HEK293 (cell line): ENCODE data around the gene PSMD2.

Source experiments
- CTCF ChIA-PET: fragments of 350-600 bp; formaldehyde crosslinking; extraction: SDS; loops from one replicate; lab custom pipeline; 2021; ENCODE audit warnings: antibody characterized with exemption; lab: Yijun Ruan, JAX
- POLR2A ChIA-PET: fragments of 300-600 bp; formaldehyde crosslinking; extraction: SDS; loops from one replicate; lab custom pipeline; 2020; ENCODE audit warnings: antibody characterized with exemption, inconsistent platforms; lab: Yijun Ruan, JAX
- H3K27ac ChIP-seq: fragments of 200-500 bp; sonication (Bioruptor generic); 2 replicates; pipeline ENCODE4 v1.5.1; 2014; ENCODE audit warnings: low read depth, low read length, control low read depth, inconsistent platforms; ENCODE audit errors: extremely low read depth
- H3K36me3 ChIP-seq, 2 experiments: fragments of 200-500 bp in 1 of 2; sonication (Bioruptor generic) in 1 of 2; 1 replicate in 1 of 2; 2 replicates in 1 of 2; pipeline ENCODE4 v1.5.1; 2014 to 2017; ENCODE audit warnings: inconsistent platforms in 2 of 2, low read length in 2 of 2; ENCODE audit not compliant: control insufficient read depth in 2 of 2, insufficient read depth in 1 of 2
- H3K4me1 ChIP-seq: fragments of 200-500 bp; sonication (Bioruptor generic); 2 replicates; pipeline ENCODE4 v1.5.1; 2014; ENCODE audit warnings: mild to moderate bottlenecking, low read length, inconsistent platforms; ENCODE audit not compliant: control insufficient read depth, insufficient read depth
- H3K4me3 ChIP-seq: 2 replicates; pipeline ENCODE4 v1.5.1; 2011; ENCODE audit warnings: low read depth, mild to moderate bottlenecking, control low read depth, low read length, moderate library complexity
- H3K9me3 ChIP-seq: fragments of 200-500 bp; sonication (Bioruptor generic); 2 replicates; pipeline ENCODE4 v1.5.1; 2014; ENCODE audit warnings: low read depth, low read length, inconsistent platforms; ENCODE audit not compliant: control insufficient read depth, insufficient read depth
- EGR2 ChIP-seq: fragments of 450-650 bp; formaldehyde crosslinking; IDR thresholded peaks from 2 replicates; pipeline ENCODE4 v1.5.1; 2016; ENCODE audit warnings: low read depth, missing biosample characterization, missing genetic modification characterization
- GLI4 ChIP-seq: fragments of 450-650 bp; formaldehyde crosslinking; IDR thresholded peaks from 2 replicates; pipeline ENCODE4 v1.5.1; 2016; ENCODE audit warnings: missing biosample characterization, missing genetic modification characterization
- HOXA7 ChIP-seq: sonication (generic); formaldehyde crosslinking; IDR thresholded peaks from 2 replicates; pipeline ENCODE4 v1.8.1; 2022; ENCODE audit warnings: missing genetic modification reagents, borderline replicate concordance
- KLF10 ChIP-seq: fragments of 450-650 bp; IDR thresholded peaks from 2 replicates; pipeline ENCODE4 v1.5.1; 2018; ENCODE audit warnings: missing biosample characterization, mild to moderate bottlenecking, missing genetic modification characterization
- PRDM2 ChIP-seq: fragments of 450-650 bp; formaldehyde crosslinking; IDR thresholded peaks from 2 replicates; pipeline ENCODE4 v1.5.1; 2016; ENCODE audit warnings: missing biosample characterization, missing genetic modification characterization, borderline replicate concordance
- PRDM4 ChIP-seq: fragments of 450-650 bp; formaldehyde crosslinking; IDR thresholded peaks from 2 replicates; pipeline ENCODE4 v1.5.1; 2017; ENCODE audit warnings: missing biosample characterization, missing genetic modification characterization
- REST ChIP-seq: fragments of 450-650 bp; formaldehyde crosslinking; IDR thresholded peaks from 2 replicates; pipeline ENCODE4 v1.5.1; 2016; ENCODE audit warnings: missing biosample characterization, missing genetic modification characterization
- TRIM28 ChIP-seq: IDR thresholded peaks from 2 replicates; pipeline ENCODE4 v1.6.1; 2011; ENCODE audit warnings: low read length, control low read depth, borderline replicate concordance
- ZFP41 ChIP-seq: fragments of 450-650 bp; formaldehyde crosslinking; IDR thresholded peaks from 2 replicates; pipeline ENCODE4 v1.5.1; 2016; ENCODE audit warnings: missing biosample characterization, missing genetic modification characterization, borderline replicate concordance
- ZNF155 ChIP-seq: fragments of 450-650 bp; formaldehyde crosslinking; IDR thresholded peaks from 2 replicates; pipeline ENCODE4 v1.5.1; 2016; ENCODE audit warnings: missing biosample characterization, missing genetic modification characterization
- ZNF184 ChIP-seq: fragments of 450-650 bp; IDR thresholded peaks from 2 replicates; pipeline ENCODE4 v1.5.1; 2018; ENCODE audit warnings: missing biosample characterization, mild to moderate bottlenecking, missing genetic modification characterization
- ZNF248 ChIP-seq: fragments of 450-650 bp; formaldehyde crosslinking; IDR thresholded peaks from 2 replicates; pipeline ENCODE4 v1.5.1; 2017; ENCODE audit warnings: missing biosample characterization, missing genetic modification characterization
- ZNF629 ChIP-seq: fragments of 450-650 bp; formaldehyde crosslinking; IDR thresholded peaks from 2 replicates; pipeline ENCODE4 v1.5.1; 2017; ENCODE audit warnings: missing biosample characterization, missing genetic modification characterization
- ZNF768 ChIP-seq: fragments of 450-650 bp; formaldehyde crosslinking; IDR thresholded peaks from 2 replicates; pipeline ENCODE4 v1.5.1; 2018; ENCODE audit warnings: missing biosample characterization, mild to moderate bottlenecking, missing genetic modification characterization
- ZXDB ChIP-seq: fragments of 450-650 bp; formaldehyde crosslinking; IDR thresholded peaks from 2 replicates; pipeline ENCODE4 v1.5.1; 2016; ENCODE audit warnings: missing biosample characterization, missing genetic modification characterization
- TF ChIP-seq, protein P1 (sequence below): fragments of 450-650 bp; formaldehyde crosslinking; IDR thresholded peaks from 2 replicates; pipeline ENCODE4 v1.5.1; 2016; ENCODE audit warnings: missing biosample characterization, missing genetic modification characterization
- TF ChIP-seq, protein P2 (sequence below): fragments of 450-650 bp; formaldehyde crosslinking; IDR thresholded peaks from 2 replicates; pipeline ENCODE4 v1.5.1; 2016; ENCODE audit warnings: missing biosample characterization, missing genetic modification characterization
- TF ChIP-seq, protein P3 (sequence below): fragments of 450-650 bp; formaldehyde crosslinking; IDR thresholded peaks from 2 replicates; pipeline ENCODE4 v1.5.1; 2016; ENCODE audit warnings: missing biosample characterization, missing genetic modification characterization

Gene PSMD2

GRCh38 chr3:184249412-184250166 lies 49.5 kb upstream of the PSMD2 start, which contains the start of gene EEF1AKMT4:
Gene EEF1AKMT4, plus strand, starts transcription at chr3:184249672. Its CDS starts 23 bp downstream, at chr3:184249695.
- ChIA-PET CTCF (interaction anchor here (0.5 to 1.5 kb wide), 28 partner anchors 9 to 1071 kb away, joined by 3 to 6 read pairs (median 3); partner anchors contain the start of genes CAMK2N2, PARL and VWA5B2), POLR2A (interaction anchor here (0.8 to 1.0 kb wide), 3 partner anchors 10 to 73 kb away, joined by 3 to 4 read pairs (median 3); partner anchors contain the start of gene ABCF3)
- TF ChIP-seq KLF10 (peak; percentile 65; the same call in 1 of the 2 replicates), REST (tag by site-specific recombination) (no peak), HOXA7 (CRISPR knock-in tag) (no peak), ZFP41 (tag by site-specific recombination) (no peak), ZNF768 (no peak), ZNF155 (tag by site-specific recombination) (no peak), GLI4 (tag by site-specific recombination) (no peak), EGR2 (no peak), ZNF629 (tag by site-specific recombination) (peak; percentile 9; the same call in 1 of the 2 replicates), ZNF184 (tag by site-specific recombination) (no peak), PRDM2 (tag by site-specific recombination) (no peak), TRIM28 (no peak), ZNF248 (tag by site-specific recombination) (no peak), ZXDB (tag by site-specific recombination) (peak; percentile 93), PRDM4 (tag by site-specific recombination) (no peak)
- TF ChIP-seq, protein P1, sequence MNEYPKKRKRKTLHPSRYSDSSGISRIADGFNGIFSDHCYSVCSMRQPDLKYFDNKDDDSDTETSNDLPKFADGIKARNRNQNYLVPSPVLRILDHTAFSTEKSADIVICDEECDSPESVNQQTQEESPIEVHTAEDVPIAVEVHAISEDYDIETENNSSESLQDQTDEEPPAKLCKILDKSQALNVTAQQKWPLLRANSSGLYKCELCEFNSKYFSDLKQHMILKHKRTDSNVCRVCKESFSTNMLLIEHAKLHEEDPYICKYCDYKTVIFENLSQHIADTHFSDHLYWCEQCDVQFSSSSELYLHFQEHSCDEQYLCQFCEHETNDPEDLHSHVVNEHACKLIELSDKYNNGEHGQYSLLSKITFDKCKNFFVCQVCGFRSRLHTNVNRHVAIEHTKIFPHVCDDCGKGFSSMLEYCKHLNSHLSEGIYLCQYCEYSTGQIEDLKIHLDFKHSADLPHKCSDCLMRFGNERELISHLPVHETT (tag by site-specific recombination), result no peak
- TF ChIP-seq, protein P2, sequence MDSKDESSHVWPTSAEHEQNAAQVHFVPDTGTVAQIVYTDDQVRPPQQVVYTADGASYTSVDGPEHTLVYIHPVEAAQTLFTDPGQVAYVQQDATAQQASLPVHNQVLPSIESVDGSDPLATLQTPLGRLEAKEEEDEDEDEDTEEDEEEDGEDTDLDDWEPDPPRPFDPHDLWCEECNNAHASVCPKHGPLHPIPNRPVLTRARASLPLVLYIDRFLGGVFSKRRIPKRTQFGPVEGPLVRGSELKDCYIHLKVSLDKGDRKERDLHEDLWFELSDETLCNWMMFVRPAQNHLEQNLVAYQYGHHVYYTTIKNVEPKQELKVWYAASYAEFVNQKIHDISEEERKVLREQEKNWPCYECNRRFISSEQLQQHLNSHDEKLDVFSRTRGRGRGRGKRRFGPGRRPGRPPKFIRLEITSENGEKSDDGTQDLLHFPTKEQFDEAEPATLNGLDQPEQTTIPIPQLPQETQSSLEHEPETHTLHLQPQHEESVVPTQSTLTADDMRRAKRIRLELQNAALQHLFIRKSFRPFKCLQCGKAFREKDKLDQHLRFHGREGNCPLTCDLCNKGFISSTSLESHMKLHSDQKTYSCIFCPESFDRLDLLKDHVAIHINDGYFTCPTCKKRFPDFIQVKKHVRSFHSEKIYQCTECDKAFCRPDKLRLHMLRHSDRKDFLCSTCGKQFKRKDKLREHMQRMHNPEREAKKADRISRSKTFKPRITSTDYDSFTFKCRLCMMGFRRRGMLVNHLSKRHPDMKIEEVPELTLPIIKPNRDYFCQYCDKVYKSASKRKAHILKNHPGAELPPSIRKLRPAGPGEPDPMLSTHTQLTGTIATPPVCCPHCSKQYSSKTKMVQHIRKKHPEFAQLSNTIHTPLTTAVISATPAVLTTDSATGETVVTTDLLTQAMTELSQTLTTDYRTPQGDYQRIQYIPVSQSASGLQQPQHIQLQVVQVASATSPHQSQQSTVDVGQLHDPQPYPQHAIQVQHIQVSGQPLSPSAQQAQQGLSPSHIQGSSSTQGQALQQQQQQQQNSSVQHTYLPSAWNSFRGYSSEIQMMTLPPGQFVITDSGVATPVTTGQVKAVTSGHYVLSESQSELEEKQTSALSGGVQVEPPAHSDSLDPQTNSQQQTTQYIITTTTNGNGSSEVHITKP (tag by site-specific recombination), result peak; percentile 88
- TF ChIP-seq, protein P3, sequence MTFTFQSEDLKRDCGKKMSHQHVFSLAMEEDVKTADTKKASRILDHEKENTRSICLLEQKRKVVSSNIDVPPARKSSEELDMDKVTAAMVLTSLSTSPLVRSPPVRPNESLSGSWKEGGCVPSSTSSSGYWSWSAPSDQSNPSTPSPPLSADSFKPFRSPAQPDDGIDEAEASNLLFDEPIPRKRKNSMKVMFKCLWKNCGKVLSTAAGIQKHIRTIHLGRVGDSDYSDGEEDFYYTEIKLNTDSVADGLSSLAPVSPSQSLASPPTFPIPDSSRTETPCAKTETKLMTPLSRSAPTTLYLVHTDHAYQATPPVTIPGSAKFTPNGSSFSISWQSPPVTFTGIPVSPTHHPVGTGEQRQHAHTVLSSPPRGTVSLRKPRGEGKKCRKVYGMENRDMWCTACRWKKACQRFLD, result no peak

More at GRCh38 chr3:184249412-184250166, 49.5 kb upstream of the PSMD2 start, which contains the start of gene EEF1AKMT4:
- Histone ChIP-seq H3K4me3 (peak within 1 kb of the TSS; percentile 96), H3K4me1 (no peaks in the 10 kb centered on the region), H3K36me3 (peaks cover 0 to 15% of the 10 kb centered on the region in 2 experiments; a peak in 1 of 3 replicates), H3K27ac (peak within 1 kb of the TSS; percentile 72), H3K9me3 (no peaks in the 10 kb centered on the region)
